ENCODE data around the gene VIL1.

DNA sequence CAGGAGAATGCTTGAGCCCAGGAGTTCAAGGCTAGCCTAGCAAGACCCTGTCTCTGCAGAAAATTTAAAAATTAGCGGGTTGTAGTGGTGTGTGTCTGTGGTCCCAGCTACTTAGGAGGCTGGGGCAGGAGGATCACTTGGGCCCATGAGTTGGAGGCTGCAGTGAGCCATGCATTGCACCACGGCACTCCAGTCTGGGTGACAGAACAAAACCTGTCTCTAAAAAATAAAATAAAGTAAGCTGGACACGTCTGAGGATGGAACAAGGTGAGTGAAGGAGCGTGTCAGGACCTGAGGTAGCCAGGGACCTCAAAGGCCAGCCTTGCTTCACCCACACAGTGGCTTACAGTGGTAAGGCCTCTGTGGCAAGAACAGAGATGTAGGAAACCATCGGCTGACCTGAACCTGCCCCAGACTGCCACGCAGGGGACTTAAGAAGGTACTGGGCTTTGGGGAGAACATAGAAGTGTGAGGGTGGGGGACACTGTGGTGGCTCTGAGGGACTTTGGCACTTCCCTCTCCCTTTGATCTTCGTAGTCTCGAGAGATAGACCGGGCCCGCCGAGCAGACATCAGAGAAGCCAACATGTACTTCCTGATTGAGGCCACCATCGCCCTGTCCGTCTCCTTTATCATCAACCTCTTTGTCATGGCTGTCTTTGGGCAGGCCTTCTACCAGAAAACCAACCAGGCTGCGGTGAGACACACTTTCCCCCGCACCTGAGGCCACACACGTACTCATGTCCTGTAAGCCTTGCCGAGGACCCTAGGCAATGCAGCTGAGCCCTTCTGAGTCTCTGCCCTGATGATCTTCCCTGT, 29.4 kb upstream of the VIL1 start:
- TF ChIP-seq EZH2 (IDR thresholded peaks at IDR 0.05) (no peak), POLR2AphosphoS5 (IDR thresholded peaks at IDR 0.05; ENCODE audit: borderline replicate concordance, low read depth, low read length) (no peak)

Data from SK-N-MC (cell line).